Measurements from ENCODE around the gene RALGAPA1.

RALGAPA1 gene

DNA sequence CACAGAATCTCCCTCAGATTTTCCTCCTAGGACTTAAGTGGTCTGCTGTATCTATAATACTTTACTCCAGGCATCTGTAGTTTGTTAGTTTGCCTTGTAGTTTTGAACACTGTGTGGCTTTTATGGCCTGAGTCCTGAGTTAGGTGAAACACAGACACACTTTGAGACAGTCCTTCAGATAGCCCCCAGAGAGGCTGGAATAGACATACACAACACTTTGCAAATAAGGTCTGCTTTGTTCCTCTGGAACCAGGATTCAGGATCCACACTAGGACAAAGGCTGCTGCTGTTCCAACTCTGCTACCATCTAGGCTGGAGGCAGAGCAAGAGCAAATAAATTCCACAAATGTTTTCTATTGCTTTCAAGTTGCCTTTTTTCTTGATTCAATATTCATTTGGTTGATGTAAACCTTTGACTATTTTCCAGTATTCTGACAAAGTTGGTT, 316.5 kb downstream of the RALGAPA1 start:
- Mint-ChIP-seq H3K4me1 (no peaks in the 10 kb centered on the region), H3K36me3 (ENCODE audit: low read depth) (no peaks in the 10 kb centered on the region), H3K27ac (no peak overlapping the region), H3K9me3 (peaks cover 18% of the 10 kb centered on the region), H3K4me3 (no peak overlapping the region), H3K27me3 (ENCODE audit: low read depth) (no peaks in the 10 kb centered on the region)
- TF ChIP-seq, protein P1, sequence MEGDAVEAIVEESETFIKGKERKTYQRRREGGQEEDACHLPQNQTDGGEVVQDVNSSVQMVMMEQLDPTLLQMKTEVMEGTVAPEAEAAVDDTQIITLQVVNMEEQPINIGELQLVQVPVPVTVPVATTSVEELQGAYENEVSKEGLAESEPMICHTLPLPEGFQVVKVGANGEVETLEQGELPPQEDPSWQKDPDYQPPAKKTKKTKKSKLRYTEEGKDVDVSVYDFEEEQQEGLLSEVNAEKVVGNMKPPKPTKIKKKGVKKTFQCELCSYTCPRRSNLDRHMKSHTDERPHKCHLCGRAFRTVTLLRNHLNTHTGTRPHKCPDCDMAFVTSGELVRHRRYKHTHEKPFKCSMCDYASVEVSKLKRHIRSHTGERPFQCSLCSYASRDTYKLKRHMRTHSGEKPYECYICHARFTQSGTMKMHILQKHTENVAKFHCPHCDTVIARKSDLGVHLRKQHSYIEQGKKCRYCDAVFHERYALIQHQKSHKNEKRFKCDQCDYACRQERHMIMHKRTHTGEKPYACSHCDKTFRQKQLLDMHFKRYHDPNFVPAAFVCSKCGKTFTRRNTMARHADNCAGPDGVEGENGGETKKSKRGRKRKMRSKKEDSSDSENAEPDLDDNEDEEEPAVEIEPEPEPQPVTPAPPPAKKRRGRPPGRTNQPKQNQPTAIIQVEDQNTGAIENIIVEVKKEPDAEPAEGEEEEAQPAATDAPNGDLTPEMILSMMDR (IDR thresholded peaks at IDR 0.05; ENCODE audit: unreplicated experiment in 3 of 3), result no peak

All from nephron (organoid).